C4-2B (cell line): ENCODE data around the gene CFAP126.
"Not testable (repeated sequence)": the region's sequence is repeated elsewhere in the genome, so short reads cannot be mapped to it uniquely, and the experiment has no call there.

ENCODE experiments used
- H3K27ac ChIP-seq: fragments of 450-650 bp; 2 replicates; pipeline ENCODE4 v1.5.1; 2017
- CTCF ChIP-seq: fragments of 450-650 bp; conservative IDR thresholded peaks from 2 replicates; pipeline ENCODE4 v1.5.1; 2017; ENCODE audit warnings: mild to moderate bottlenecking
- ZFX ChIP-seq: fragments of 450-650 bp; IDR thresholded peaks from 2 replicates; pipeline ENCODE4 v1.6.1; 2017

CFAP126 gene

GRCh38 chr1:161367684-161368400 is at the start of gene CFAP126:
CFAP126 (minus strand) TSS chr1:161367876; CDS start chr1:161367868, 8 bp downstream.
- H3K27ac ChIP-seq: no peak within 1 kb of the TSS
- TF ChIP-seq CTCF: peak; percentile 24
- TF ChIP-seq ZFX: no peak

- not testable (repeated sequence) for H3K27ac ChIP-seq
Measured at GRCh38 chr1:161413050-161413449, 45.4 kb upstream of the CFAP126 start.

GRCh38 chr1:161410636-161410970 is 42.9 kb upstream of the CFAP126 start:
- not testable (repeated sequence) for H3K27ac ChIP-seq

GRCh38 chr1:161409848-161410635 is 42.4 kb upstream of the CFAP126 start:
- H3K27ac ChIP-seq: not testable (repeated sequence)

GRCh38 chr1:161408429-161409052 is 40.9 kb upstream of the CFAP126 start:
- no peak for TF ChIP-seq CTCF
- no peak for TF ChIP-seq ZFX
- H3K27ac ChIP-seq: no peak overlapping the region

GRCh38 chr1:161407451-161407985 is 39.8 kb upstream of the CFAP126 start:
- no peak overlapping the region for H3K27ac ChIP-seq
- no peak for TF ChIP-seq CTCF
- TF ChIP-seq ZFX: no peak

GRCh38 chr1:161406551-161406950 is 38.9 kb upstream of the CFAP126 start:
- not testable (repeated sequence) for H3K27ac ChIP-seq

GRCh38 chr1:161404051-161404597 is 36.4 kb upstream of the CFAP126 start:
- H3K27ac ChIP-seq: no peak overlapping the region
- TF ChIP-seq ZFX (no peak), CTCF (no peak)

- H3K27ac ChIP-seq: no peak overlapping the region
- TF ChIP-seq ZFX (no peak), CTCF (no peak)
Measured at GRCh38 chr1:161402446-161402845, 34.8 kb upstream of the CFAP126 start.
